ENCODE results near the gene STK4.

The STK4 gene

DNA sequence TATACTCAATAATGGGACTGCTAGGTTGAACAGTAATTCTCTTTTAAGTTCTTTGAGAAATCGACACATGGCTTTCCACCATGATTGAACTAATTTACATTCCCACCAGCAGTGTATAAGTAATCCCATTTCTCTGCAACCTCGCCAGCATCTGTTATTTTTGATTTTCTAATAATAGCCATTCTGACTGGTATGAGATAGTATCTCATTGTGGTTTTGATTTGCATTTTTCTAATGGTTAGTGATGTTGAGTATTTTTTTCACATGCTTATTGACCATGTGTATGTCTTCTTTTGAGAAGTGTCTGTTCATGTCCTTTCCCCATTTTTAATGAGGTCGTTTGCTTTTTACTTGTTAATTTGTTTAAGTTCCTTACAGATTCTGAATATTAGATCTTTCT, 66.5 kb downstream of the STK4 start:
- no peak for TF ChIP-seq CTCF (IDR thresholded peaks at IDR 0.05; ENCODE audit: control insufficient read depth, extremely low read depth, insufficient read depth)
- no peak overlapping the region for H3K4me3 ChIP-seq (ENCODE audit: low read depth, low read length)
- DNase-seq (ENCODE audit: low read depth) = no peak

DNA sequence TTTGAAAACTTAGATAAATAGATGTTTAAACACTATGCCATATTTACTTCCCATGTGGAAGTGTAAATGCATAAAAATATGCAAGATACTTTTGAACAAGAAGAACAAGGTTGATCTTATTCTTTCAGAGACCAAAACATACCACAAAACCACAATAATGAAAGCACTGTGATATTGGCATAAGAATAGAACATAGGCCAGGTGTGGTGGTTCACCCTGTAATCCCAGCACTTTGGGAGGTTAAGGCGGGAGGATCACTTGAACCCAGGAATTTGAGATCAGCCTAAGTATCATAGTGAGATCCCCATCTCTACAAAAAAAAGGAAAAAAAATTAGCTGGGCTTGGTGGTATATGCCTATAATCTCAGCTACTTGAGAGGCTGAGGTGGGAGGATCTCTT, 68.1 kb downstream of the STK4 start:
- no peak for DNase-seq (ENCODE audit: low read depth)
- no peak for TF ChIP-seq CTCF (IDR thresholded peaks at IDR 0.05; ENCODE audit: control insufficient read depth, extremely low read depth, insufficient read depth)

DNA sequence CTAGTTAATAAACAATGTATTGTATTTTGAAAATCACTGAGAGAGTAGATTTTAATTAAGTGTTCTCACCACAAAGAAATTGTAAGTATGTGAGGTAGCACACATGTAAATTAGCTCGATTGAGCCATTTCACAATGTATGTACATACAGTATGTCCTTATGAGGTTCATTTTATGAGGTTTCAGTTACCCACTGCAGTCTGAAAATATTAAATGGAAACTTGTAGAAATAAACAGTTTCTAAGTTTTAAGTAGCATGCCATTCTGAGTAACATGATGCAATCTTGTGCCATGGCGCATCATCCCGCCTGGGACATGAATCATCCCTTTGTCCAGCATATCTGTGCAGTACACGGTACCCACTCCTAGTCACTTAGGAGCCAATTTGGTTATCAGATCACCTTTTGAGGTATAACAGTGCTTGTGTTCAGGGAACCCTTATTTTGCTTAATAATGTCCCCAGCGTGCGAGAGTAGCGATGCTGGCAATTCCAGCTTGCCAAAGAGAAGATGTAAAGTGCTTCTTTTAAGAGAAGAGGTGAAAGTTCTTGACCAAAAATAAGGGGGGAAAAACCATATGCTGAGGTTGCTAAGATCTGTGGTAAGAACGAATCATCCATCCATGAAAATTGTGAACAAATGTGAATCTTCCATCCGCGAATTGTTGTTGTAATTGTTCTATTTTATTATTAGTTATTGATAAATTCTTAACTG, 69.9 kb downstream of the STK4 start:
- no peak overlapping the region for H3K4me3 ChIP-seq (ENCODE audit: low read depth, low read length)
- TF ChIP-seq CTCF (IDR thresholded peaks at IDR 0.05; ENCODE audit: control insufficient read depth, extremely low read depth, insufficient read depth) = no peak
- no peak for DNase-seq (ENCODE audit: low read depth)

More for the DNA sequence above, 68.1 kb downstream of the STK4 start:
- no peak overlapping the region for H3K4me3 ChIP-seq (ENCODE audit: low read depth, low read length)

DNA sequence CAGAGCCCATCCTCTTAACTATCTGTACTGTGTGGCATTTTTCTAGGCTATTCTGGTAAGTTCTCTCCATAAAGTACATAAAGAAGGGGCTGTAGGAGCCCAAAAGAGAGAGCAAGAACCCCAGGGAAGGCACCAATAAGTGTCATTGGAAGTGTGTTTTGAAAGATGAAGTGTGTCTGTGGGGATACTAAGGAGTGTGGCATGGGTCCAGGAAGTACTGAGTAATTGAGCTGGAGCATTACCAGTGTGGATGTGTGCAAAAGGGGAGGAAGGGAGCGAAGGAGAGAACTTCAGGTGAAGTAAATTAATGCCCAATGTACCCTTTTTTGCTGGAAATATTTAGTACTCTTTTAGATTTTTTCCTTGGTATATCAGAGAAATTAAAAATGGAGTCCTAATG, 70.7 kb downstream of the STK4 start:
- TF ChIP-seq CTCF (IDR thresholded peaks at IDR 0.05; ENCODE audit: control insufficient read depth, extremely low read depth, insufficient read depth) = no peak
- DNase-seq (ENCODE audit: low read depth) = no peak
- H3K4me3 ChIP-seq (ENCODE audit: low read depth, low read length) = no peak overlapping the region

- TF ChIP-seq CTCF (IDR thresholded peaks at IDR 0.05; ENCODE audit: control insufficient read depth, extremely low read depth, insufficient read depth) = no peak
- no peak for DNase-seq (ENCODE audit: low read depth)
Measured at GRCh38 chr20:45037635-45038034, 71.3 kb downstream of the STK4 start.

DNA sequence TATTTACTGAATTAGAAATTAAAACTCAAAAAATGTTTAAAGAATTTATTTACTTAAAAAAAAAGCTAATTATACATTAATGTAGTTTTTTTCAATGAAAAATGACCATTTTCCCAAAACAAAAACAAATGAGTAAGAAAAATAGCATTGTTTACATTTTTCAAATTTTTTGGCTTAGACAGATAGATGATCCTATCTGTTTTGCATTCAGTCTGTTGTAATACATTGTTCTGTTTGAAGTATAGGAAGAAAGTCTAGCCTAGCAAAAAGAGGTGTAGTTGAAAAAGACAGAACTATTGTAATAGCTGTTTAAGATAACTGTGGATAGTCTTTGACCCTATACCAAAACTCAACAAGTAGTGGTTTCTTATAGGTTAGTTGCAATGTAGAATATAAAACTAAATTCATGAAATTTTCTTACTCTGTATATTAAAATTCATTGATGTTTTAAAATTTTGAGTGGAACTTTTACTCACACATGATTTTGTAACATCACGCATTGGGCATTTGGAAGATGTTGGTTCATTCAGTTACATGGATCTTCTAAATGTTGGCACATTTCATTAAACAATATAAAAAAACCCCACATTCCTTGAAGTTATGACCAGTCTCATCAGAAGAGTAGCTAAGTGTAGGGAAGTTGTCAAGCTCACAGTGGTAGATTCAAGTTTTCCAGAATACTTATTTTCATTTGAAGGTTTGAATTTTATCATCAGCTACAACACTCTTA, 72.6 kb downstream of the STK4 start:
- no peak for TF ChIP-seq CTCF (IDR thresholded peaks at IDR 0.05; ENCODE audit: control insufficient read depth, extremely low read depth, insufficient read depth)
- no peak for DNase-seq (ENCODE audit: low read depth)
- H3K4me3 ChIP-seq (ENCODE audit: low read depth, low read length) = no peak overlapping the region

More at GRCh38 chr20:45037635-45038034, 71.3 kb downstream of the STK4 start:
- H3K4me3 ChIP-seq (ENCODE audit: low read depth, low read length) = no peak overlapping the region

Data from LNCaP clone FGC (cell line).